Measurements from ENCODE around the gene A2M. TPM values are rescaled to one million over a fixed set of nuclear protein-coding genes. Genes with fewer than 3 reads are reported as not detected.
"Not testable (repeated sequence)": the region's sequence is repeated elsewhere in the genome, so short reads cannot be mapped to it uniquely, and the experiment has no call there.

Gene A2M
- 38.7 TPM for total RNA-seq

DNA sequence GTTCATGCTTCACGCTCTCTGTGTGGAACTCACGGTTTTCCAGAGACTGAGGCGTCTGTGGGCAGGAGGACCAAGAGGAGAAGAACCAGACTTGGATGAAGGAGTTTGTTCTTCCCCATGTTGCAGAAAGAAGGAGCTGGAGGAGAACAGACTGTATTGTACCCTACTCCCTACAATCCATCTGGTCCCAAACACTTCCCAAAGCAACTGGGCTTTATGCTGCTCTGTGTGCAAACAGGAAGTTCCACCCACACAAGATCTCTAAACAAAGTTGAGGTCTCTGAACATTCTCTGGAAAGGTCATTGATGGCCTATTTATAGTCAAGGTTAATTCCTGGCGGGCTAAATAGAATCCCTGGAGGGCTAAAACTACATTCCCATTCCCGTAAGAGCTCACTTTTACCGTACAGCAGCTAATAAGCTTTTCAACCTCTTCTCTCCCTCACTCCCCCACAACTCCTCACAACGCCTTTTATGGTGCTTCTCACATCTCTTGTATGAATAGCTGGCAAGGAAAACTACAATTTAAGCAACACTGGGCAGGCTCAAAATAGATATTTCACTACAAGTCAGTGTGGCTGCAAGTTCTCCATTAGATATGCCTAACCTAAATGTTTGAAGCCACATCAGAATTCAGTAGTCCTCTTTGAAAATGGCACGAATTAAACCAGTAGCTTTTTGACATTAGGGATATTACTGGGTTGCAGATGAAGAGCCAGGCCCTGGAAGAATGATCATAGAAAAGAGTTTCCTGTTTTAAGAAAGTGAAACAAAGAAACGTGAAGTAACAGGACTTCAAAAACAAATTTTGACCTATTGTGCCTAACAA, at the start of gene A2M:
A2M (minus strand) TSS at position 189 of the 829 bp plus-strand sequence; CDS start at position 119, 70 bp downstream.
- no peak for FAIRE-seq
- DNase-seq (ENCODE audit: low spot score in 2 of 2): no peak

DNA sequence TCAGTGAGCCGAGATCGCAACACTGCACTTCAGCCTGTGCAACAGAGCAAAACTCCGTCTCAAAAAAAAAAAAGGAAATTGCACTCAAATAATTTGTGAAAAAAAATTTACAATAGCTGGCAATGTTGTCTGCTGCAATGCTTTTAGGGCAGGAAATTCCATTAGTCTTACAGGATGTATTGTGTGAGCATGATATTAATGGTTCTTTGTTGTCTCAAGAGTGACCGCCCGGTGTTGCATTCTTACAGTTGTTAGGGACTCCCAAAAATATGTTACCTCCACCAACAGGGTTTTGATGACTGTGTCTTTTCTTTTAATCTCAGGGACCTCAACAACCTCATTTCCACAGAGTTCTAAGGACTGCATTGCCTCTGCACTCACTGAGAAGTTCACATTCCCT, 47.7 kb upstream of the A2M start:
- DNase-seq (ENCODE audit: low spot score in 2 of 2) (peak in 1 of 2 donors; percentile 11), FAIRE-seq (no peak)

DNA sequence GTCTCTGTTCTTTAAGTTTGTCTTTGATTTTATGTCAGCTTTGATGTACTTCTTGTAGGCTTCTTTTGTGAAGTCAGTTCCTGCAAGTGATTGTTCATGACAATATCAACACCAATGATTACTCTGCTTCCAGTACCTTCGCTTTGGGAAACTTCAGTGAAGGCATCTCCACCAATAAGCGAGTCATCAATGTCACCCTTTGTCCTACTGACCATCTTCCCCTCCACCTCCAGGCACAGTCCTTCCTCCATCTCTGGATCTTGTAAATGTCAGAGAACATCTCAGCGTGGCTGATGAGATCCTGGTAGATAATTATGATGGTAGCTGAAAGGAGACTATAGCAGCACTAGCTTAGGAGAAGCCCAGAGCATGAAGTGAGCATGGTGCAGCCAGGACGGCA, 40.4 kb upstream of the A2M start:
- DNase-seq (ENCODE audit: low spot score in 2 of 2): no peak

DNA sequence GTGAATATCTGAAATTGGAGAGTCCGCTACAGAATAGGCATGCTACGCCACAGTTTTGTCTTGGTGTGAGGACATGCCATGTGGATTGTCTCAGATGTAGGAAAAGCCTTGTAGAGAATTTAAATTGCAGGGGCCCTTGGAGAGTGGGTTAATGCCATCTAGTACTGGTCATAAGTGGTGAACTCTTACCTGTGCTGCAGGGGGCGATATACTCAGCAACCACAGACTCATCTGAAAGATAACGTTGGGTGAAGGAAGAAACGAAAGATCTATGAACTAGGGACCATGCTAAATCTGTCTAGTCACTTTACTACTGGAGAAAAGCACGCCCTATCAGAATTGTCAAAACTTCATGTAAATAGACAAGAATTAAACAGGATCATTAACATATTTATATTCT, 33.7 kb upstream of the A2M start:
- DNase-seq (ENCODE audit: low spot score in 2 of 2) (no peak), FAIRE-seq (no peak)

More for the DNA sequence above, 40.4 kb upstream of the A2M start:
- FAIRE-seq: no peak

DNA sequence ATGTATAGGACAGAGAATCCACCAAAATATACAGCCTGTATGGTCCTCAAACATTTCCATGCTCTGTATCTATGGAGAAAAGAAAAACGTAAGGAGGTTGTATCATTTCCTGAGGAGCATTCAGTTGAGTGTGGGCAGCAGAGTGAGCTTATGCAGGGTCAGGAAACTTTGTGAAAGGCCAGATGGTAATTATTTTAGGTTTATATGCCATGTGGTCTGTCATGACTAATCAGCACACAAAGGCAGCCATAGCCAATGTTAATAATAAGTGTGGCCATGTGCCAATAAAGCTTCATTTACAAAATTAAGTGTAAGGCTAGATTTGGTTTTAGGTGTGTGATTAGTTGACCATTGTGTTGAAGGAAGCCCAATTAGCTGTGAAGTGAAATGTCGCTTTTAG, 33.2 kb upstream of the A2M start:
- DNase-seq (ENCODE audit: low spot score in 2 of 2): no peak
- FAIRE-seq: no peak

DNA sequence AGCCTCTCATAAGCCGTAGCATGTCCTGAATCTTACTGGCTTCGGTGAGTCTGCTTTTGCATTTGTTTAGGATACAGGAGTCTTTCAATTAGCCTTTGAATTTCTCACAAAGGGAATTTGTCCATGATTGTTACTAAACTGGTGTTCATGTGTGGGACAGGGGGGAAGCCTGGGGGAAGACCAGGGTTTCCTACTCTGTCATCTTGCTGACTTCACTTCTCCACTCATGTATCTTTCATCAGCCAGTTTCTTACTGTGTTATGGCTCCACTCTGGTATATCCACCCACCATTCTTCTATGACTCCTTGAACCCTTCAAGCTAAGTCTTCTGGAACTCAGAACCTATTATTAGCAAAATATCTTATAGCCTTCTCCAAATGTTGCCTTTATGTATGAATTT, 31.7 kb upstream of the A2M start:
- FAIRE-seq: no peak
- DNase-seq (ENCODE audit: low spot score in 2 of 2): no peak

DNA sequence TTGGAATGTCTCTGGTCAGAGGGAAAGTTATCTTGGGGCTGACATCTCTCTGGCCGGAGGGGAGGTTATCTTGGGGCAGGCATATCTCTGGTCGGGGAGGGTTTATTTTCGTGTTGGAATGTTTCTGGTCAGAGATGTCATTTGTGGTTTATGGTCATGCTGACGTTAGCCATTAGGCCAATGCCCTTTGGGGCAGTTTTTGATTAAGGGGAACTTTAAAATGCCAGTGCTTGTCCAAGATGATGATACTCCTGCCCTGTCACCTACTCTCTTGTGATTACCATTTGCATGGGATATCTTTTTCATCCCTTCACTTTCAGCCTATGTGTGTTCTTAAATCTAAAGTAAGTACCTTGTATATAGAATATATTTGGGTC, 29.0 kb upstream of the A2M start:
- DNase-seq (ENCODE audit: low spot score in 2 of 2) (no peak), FAIRE-seq (no peak)

DNA sequence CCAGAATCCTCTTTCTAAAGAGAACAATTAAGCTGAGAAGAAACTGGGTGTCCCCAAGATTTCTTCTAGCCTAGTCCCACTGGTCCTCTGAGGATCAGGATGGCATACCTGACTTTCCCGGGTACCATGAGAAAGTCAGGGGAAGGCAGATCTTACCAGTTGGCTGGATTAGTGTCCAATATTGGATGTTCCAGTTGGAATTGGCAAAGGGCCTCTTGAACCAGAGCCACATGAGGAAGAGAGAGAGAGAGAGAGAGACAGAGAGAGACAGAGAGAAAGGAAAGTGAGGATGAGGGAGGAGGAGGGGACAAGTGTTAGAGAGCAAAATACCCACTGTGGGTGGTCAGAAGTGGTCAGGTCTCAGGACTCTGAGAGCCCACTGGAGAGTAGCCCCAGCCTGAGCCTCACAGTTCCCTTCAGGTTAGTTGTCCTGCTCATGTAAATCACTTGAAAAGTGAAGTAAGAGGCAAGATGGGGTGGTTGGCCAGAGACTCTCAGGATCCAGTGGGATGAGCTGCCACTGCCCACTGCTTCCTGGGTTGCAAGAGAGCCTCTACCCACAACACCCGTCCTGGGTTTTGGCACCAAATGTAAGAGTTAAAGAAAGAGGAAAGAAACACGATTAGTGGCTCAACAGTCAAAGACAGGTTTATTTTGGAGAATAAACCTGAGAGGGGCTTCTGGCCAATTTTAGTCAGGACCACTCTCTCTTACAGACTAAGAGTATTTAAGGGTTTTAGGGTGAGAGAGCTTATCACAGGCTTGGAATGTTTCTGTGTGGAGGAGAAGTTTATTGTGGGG, 28.4 kb upstream of the A2M start:
- FAIRE-seq (no peak), DNase-seq (ENCODE audit: low spot score in 2 of 2) (no peak)

DNA sequence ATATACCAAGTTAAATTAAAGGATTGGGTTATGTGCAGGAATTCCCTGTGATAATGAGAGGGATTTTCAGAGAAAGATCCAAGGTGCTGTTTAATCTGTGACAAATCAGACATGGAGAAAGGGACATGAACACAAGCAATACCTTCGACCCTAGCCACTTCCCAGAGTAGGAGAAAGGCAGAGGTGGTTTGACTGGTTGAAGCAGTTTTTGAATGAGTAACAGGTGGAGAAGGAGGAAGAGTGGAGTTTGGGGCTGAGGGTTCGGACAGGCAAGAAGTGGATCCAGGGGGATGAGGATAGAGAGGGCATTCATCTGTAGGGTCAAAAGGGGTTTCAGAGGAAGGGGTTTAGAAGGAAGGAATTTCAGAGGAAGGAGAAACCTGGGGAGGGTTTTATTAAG, 27.4 kb upstream of the A2M start:
- no peak for DNase-seq (ENCODE audit: low spot score in 2 of 2)
- no peak for FAIRE-seq

DNA sequence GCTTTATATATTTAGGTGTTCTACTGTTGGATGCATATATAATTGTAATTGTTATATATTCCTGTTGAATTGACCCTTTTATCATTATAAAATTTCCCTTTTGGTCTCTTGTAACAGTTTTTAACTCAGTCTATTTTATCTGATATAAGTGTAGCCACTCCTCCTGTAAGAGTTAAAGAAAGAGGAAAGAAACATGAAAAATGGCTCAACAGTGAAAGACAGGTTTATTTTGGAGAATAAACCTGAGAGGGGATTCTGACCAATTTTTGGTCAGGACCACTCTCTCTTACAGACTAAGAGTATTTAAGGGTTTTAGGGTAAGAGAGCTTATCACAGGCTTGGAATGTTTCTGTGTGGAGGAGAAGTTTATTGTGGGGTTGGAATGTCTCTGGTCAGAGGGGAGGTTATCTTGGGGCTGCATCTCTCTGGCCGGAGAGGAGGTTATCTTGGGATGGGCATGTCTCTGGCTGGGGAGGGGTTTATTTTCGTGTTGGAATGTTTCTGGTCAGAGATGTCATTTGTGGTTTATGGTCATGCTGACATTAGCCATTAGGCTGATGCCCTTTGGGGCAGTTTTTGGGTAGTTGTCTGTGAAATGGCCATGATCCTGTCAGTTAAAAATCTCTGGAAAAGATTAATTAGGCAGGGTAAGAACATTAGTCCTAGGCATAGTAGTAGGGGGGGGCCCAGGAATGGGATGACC, 24.0 kb upstream of the A2M start:
- not testable (repeated sequence) for DNase-seq (ENCODE audit: low spot score in 2 of 2); FAIRE-seq

DNA sequence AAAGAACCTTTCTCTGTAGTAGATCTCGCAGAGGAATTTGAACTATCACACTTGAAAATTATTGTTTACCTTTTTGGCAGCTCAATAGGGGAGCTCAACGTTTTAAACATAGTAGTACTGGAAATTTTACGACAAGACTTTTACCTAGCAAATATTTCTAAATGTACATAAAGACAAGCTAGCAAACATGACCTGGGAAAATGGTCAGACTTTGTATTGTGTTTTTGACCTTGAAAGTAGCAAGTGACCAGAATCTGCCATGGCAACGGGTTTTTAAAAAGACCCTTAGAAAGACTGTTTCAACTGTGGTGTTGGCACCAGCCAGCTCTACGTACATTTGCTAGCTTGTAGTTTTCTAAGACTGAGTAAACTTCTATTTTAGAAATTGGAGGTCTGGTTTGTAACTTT, 20.2 kb upstream of the A2M start:
- FAIRE-seq (no peak), DNase-seq (ENCODE audit: low spot score in 2 of 2) (no peak)

DNA sequence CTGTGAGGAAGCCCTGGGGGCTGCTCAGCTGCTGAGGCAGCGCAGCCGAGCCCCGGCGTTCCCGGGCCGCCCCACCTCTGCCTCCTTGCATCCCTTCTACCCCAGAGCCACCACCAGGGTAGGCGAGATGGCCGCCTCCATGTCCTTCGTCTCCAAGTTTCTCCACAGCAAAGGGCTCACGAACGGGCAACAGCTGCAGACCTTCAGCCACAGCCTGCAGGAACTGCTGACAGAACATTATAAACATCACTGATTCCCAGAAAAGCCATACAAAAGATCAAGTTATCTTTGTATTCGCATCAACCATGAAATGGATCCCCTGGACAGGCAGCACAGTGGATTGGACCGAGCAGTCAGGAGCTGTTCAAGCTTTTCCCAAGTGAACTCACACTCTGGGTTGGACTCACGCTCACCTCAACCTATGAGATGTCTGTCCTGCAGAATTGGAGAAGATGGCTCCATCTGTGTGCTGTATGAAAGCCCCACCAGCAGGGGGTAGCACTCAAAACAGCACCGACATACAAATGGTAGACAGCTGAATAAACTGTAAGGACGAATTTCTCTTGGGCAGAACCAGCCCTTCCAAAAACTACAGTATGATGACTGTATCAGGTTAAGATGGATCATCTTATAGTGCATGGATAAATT, 19.4 kb upstream of the A2M start:
- FAIRE-seq: no peak

DNA sequence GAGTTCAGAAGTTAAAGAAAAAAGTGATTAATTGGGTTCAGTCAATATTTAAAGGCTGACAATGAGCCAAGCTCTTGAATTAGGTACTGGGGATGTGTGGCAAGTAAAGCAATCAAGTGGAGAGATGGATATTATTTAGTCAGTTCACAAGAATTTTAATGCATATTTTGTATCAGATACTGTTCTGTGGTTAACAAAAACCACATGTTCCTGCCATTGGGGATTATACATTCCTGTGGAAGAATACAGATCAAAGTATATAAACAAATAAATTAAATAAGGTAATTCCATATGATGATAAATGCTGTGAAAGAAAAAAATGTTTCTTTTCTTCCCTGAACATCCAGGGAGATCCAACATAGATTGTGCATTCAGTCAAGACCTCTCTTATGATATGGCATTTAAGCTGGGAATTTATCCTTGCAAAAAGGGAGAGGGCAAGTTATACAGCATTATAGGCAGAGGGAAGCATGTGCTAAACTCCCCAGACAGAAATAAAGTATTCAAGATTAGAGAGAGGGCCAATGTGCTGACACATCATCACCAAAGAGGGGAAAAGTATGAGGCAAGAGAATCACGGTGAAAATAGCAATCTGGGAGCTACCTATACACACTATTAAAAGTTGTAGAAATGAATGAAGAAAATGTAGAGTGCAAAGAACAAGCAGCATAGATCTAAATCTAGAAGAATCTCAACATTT, 17.6 kb upstream of the A2M start:
- FAIRE-seq (no peak), DNase-seq (ENCODE audit: low spot score in 2 of 2) (no peak)

More for the DNA sequence above, 19.4 kb upstream of the A2M start:
- DNase-seq (ENCODE audit: low spot score in 2 of 2): no peak

DNA sequence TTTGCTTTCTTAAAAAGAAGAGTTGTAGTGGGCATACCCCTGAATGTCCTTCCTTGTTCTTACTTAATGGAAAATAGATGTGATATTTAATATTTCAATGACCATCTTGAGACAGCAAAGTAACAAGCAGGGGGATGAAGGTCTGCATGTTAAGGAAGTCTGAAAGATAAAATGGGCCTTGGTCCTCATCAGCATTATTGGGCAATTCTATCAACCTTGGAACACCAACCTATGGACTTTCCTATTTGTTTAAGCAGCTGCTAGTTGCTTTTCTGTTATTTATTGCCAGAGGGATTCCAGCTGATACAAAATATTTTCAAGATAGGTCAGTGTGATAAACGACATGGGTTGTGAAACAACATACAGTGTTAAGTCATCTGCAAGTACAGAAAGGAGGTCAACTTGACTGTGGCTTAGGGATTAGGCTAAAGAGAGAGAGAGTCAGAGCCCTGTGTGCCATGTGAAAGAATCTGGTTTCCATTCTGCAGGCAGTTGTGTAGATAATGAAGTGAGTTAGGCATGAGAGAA, 16.4 kb upstream of the A2M start:
- DNase-seq (ENCODE audit: low spot score in 2 of 2) (no peak), FAIRE-seq (no peak)

DNA sequence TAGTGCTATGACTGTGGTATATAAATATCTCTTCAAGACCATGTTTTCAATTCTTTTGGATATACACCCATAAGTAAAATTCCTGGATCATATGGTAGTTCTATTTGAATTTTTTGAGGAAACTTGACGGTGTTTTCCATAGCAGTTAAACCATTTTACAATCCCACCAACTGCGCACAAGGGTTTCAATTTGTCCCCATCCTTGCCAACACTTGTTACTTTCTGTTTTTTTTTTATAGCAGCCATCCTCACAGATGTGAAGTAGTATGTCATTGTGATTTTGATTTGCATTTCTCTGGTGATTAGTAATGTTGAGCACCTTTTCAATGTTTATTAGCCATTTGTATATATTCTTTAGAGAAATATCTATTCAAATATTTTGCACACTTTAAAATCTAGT, 14.5 kb upstream of the A2M start:
- no peak for DNase-seq (ENCODE audit: low spot score in 2 of 2)
- FAIRE-seq: peak; percentile 77

DNA sequence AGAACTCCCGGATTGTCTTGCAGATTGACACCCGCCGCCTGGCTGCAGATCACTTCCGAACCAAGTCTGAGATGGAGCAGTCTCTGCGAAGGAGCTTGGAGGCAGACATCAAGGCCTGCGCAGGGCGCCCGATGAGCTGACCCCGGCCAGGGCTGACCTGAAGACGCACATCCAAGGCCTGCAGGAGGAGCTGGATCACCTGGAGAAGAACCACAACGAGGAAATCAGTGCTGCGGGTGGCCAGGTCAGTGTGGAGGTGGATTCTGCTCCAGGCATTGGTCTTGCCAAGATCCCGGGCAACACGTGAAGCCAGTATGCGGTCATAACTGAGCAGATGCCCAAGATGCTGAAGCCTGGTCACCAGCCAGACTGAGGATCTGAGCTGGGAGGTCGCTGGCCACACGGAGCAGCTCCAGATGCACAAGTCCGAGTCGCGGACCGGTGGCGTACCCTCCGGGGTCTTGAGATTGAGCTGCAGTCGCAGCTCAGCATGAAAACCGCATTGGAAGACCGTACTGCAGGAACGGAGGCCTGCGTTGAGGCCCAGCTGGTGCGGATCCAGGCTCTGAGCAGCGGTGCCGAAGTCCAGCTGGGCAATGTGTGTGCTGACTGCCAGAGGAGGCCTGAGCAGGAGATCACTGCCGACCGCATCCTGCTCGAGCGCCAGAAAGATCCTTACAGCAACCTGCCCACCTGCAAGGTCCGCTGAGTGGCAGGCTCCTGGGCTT, 12.4 kb upstream of the A2M start:
- DNase-seq (ENCODE audit: low spot score in 2 of 2) (no peak), FAIRE-seq (no peak)

DNA sequence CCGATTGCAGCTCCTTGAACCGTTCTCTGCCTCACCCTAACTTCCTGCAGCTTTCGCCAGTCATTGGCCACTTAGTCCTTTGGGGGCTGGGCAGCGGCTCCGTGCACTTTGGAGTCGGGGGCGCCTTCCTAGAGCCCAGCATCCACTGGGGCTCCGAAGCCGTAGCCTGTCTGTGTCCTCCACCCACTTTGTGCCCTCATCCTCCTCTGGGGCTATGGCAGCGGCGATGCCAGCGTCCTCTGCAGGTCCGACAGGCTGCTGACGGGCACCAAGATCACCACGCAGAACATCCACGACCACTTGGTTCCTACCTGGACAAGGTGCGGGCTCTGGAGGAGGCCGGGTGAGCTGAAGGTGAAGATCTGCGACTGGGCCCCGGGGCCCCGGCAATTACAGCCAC, 11.8 kb upstream of the A2M start:
- DNase-seq (ENCODE audit: low spot score in 2 of 2) (no peak), FAIRE-seq (no peak)

DNA sequence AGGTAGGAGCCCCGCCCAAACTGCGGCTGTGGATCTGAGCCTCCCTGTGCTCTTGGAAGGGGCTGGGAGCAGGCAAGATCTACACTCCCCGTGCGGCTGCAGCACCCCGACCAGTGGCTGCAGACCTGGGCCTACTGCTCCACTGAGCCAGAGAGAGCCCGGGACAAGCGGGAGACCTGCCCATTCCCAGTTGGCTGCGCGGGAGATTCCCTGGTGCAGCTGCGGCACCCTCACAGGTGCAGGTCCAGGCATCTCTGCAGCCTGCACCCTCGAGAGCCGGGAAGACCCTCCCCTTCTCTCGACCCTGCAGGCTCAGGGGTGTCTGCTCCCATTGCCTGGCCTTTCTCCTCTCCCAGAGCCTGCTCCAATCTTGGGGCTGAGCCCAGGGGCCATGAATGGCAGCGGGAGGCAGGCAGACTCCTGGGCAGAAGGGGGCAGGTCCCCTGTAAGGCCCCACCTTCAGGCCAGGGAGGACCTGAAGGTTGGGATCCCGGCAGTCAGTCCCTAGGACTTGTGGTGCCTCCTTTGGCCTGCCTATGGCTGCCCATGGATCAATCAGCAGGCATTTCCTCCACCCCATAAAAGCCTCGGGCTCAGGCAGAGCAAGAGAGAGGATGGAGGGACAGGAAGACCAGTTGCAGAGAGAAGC, 8.8 kb upstream of the A2M start:
- FAIRE-seq: no peak
- no peak for DNase-seq (ENCODE audit: low spot score in 2 of 2)
